Activated CD8-positive, alpha-beta memory T cell treated with anti-CD3 and anti-CD28 coated beads for 1 hour (primary cell): ENCODE results near the gene STRN4.

Experiments
- DNase-seq, 2 donors: peaks; one replicate each; pipeline ENCODE4 v3.0.0-alpha.2; 2020; ENCODE audit warnings: low read depth in 1 of 2; ENCODE audit errors: extremely low read depth in 1 of 2

The STRN4 gene

GRCh38 chr19:46674416-46675178, 71.7 kb downstream of the STRN4 start:
- no peak for DNase-seq

- DNase-seq: no peak
Observed at GRCh38 chr19:46670813-46671212, 75.4 kb downstream of the STRN4 start.
